Activated naive CD8-positive, alpha-beta T cell (primary cell): ENCODE measurements around the gene RHOB.
"Not testable (repeated sequence)": the region's sequence is repeated elsewhere in the genome, so short reads cannot be mapped to it uniquely, and the experiment has no call there.

ENCODE experiments used
- H3K27ac Mint-ChIP-seq: one replicate; pipeline ENCODE4 v1.8.0; 2021; ENCODE audit warnings: mixed read lengths
- H3K27me3 Mint-ChIP-seq: one replicate; pipeline ENCODE4 v1.8.0; 2021; ENCODE audit warnings: mixed read lengths
- H3K36me3 Mint-ChIP-seq: one replicate; pipeline ENCODE4 v1.8.0; 2021; ENCODE audit warnings: mixed read lengths
- H3K4me1 Mint-ChIP-seq: one replicate; pipeline ENCODE4 v1.8.0; 2021; ENCODE audit warnings: low read depth, mixed read lengths
- H3K4me3 Mint-ChIP-seq: one replicate; pipeline ENCODE4 v1.8.0; 2021; ENCODE audit warnings: mild to moderate bottlenecking, mixed read lengths
- H3K9me3 Mint-ChIP-seq: one replicate; pipeline ENCODE4 v1.8.0; 2021; ENCODE audit warnings: low read depth, mixed read lengths

The RHOB gene

DNA sequence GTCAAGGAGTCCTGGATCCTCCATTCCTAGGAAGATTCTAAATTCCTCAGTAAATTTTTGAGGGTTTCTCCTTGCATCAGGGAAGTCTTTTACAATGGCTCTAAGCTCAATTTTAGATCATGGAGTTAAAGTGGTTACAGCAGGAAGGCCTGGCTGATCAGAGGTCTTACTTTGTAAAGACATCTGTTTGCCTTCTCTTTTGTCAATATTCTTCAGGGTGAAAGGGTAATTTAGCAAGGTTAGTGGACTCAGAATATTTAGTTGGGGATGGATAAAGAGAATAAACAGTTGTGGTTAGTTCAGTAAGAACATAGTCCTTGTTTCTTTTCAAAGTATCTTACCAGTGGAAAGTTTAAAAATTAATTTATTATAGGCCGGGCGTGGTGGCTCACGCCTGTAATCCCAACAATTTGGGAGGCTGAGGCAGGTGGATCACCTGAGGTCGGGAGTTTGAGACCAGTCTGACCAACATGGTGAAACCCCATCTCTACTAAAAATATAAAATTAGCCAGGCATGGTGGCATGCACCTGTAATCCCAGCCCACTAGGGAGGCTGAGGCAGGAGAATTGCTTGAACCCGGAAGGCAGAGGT, 29.5 kb upstream of the RHOB start:
- not testable (repeated sequence) for H3K9me3 Mint-ChIP-seq, H3K4me3 Mint-ChIP-seq, H3K4me1 Mint-ChIP-seq, H3K36me3 Mint-ChIP-seq, H3K27me3 Mint-ChIP-seq, H3K27ac Mint-ChIP-seq

DNA sequence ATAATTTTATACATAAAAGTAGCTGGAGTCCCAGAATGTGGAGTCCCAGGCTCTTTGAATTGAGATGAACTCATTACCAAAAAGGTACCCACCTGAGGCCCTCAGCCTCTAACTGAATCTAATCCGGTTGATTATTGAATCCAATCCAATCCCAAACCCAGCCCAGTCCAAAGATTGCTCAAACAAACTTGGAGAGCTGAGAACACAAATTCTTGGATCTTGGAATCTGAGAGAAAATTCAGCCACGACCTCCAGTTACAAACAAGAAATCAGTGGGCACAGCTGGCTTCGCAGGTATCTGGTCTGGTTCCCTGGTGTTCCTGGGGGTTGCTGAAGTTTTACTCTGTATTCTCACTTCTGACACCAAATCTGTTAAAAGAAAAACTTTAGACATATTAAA, 28.4 kb upstream of the RHOB start:
- H3K36me3 Mint-ChIP-seq, result no peaks in the 10 kb centered on the region
- H3K27ac Mint-ChIP-seq, result no peak overlapping the region
- H3K4me1 Mint-ChIP-seq, result peaks cover under 1% of the 10 kb centered on the region
- no peak overlapping the region for H3K4me3 Mint-ChIP-seq
- peaks cover 6% of the 10 kb centered on the region for H3K27me3 Mint-ChIP-seq
- no peaks in the 10 kb centered on the region for H3K9me3 Mint-ChIP-seq

DNA sequence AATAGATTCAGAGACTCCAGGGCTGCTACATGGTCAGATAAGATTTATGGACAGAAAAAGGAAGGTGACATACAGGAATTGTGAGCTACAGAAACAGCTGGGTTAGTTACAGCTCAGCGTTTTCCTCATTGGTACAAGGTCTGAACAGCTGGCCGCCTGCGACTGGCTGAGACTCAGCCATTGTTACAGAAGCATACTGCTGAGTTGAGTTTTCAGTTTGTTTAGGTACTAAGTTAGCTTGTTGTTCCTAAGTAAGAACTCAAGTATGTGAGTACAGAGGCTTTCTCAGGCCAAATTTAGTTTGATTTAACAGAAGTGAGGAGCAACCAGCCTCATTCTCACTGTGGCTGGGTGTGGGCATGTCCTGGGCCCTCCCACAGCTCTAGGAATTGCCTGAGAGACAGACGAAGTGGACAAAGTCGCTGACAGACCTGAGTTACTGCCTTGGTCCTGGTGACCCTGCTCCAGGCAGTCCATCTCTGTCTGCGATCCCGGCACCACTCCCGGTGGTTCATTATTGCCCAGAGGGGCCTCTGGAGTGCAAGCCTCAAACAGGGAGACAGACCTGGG, 27.8 kb upstream of the RHOB start:
- H3K27me3 Mint-ChIP-seq, result peaks cover 6% of the 10 kb centered on the region
- no peaks in the 10 kb centered on the region for H3K9me3 Mint-ChIP-seq
- no peaks in the 10 kb centered on the region for H3K36me3 Mint-ChIP-seq
- H3K4me1 Mint-ChIP-seq, result peaks cover 6% of the 10 kb centered on the region
- no peak overlapping the region for H3K27ac Mint-ChIP-seq
- no peak overlapping the region for H3K4me3 Mint-ChIP-seq

DNA sequence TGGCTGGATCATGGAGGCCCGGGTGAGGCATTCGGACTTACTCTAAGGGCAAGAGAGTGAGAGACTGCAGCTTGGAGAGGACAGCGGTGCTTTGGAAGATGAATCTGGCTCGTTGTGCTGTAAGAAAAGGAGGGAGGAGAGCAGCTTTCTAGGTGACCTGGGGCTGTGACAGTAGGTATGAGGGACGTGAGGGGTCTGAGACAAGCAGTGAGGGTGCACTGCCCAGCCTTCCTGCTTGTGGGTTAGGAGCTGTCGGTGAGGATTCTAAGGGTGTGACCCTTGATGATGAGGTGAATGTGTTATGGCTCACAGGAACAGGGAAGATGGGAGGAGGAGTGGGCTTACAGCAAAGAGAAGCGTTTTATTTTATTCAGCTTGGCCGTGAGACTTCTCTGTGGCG, 27.1 kb upstream of the RHOB start:
- Mint-ChIP-seq H3K4me1 (peaks cover 10% of the 10 kb centered on the region), H3K27ac (no peak overlapping the region), H3K27me3 (peaks cover 6% of the 10 kb centered on the region)

GRCh38 chr2:20421336-20421987, 25.4 kb upstream of the RHOB start:
- H3K4me3 Mint-ChIP-seq, result no peak overlapping the region
- peaks cover 4% of the 10 kb centered on the region for H3K27me3 Mint-ChIP-seq
- no peaks in the 10 kb centered on the region for H3K36me3 Mint-ChIP-seq
- H3K9me3 Mint-ChIP-seq, result no peaks in the 10 kb centered on the region
- peaks cover 20% of the 10 kb centered on the region for H3K4me1 Mint-ChIP-seq
- H3K27ac Mint-ChIP-seq, result no peak overlapping the region

More for the DNA sequence above, 27.1 kb upstream of the RHOB start:
- Mint-ChIP-seq H3K9me3 (no peaks in the 10 kb centered on the region), H3K36me3 (no peaks in the 10 kb centered on the region), H3K4me3 (no peak overlapping the region)

GRCh38 chr2:20421988-20422370, 24.9 kb upstream of the RHOB start:
- H3K4me3 Mint-ChIP-seq, result no peak overlapping the region
- peaks cover 4% of the 10 kb centered on the region for H3K27me3 Mint-ChIP-seq
- H3K9me3 Mint-ChIP-seq, result no peaks in the 10 kb centered on the region
- no peak overlapping the region for H3K27ac Mint-ChIP-seq
- no peaks in the 10 kb centered on the region for H3K36me3 Mint-ChIP-seq
- peaks cover 20% of the 10 kb centered on the region for H3K4me1 Mint-ChIP-seq

DNA sequence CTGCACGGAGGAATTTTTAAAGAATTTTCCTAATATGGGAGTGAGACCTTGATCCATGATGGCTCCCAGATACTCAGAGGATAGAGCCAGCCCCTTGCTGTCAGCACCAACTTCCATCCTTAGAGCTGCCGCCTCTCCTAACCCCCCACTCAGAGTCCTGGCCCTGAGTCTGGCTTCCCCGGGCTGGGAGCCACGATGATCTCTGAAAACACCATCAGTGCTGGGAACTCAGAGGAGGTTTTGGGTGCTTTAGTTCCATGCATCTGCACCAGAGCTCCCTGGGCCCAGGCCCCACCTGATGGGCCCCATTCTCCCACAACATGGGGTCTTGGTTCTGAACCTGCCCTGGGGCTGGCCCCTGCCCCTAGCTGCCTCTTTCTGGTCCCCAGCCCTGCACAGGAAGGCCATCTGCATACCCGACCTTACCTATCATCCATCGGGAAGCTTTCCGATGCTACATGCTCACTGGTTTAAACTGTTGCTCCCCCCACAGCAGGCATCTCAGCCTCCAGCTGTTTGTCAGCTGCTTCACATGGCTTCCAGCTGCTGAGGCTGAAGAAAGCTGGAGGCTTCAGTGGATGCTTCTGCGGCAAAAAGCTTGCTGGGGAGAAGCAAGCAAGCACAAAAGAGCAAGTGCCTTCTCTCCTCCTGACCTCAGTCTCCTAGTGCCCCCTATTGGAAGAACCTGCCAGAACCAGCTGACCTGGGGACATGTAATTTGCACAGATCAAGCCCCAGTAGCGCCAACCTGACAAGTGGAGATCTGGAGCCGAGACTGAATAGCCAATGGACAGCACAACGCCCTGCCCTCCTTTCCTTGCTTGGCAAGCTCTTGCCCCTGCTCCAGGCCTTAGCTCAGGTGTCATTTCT, 24.2 kb upstream of the RHOB start:
- Mint-ChIP-seq H3K4me1 (peaks cover 20% of the 10 kb centered on the region), H3K9me3 (no peaks in the 10 kb centered on the region), H3K4me3 (no peak overlapping the region), H3K36me3 (no peaks in the 10 kb centered on the region), H3K27ac (no peak overlapping the region), H3K27me3 (no peaks in the 10 kb centered on the region)

DNA sequence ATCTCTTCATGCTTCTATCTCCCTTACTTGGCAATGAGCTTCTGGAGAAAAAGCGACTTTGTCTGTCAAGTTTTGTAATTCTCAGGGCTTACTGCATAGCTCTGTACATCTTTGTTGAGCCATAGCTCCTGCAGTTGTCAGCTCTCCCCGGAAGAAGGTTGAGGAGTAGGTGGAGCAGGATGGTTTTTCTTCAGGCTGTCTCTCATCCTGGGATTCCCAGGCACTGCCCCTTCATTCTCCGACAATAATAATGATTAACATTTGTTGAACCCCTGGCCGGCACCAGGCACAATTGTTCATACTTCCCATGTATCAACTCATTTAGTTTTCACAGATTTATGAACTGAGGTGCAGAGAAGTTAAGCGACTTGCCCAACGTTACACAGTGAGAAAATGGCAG, 23.5 kb upstream of the RHOB start:
- H3K36me3 Mint-ChIP-seq, result no peaks in the 10 kb centered on the region
- no peaks in the 10 kb centered on the region for H3K27me3 Mint-ChIP-seq
- peaks cover 20% of the 10 kb centered on the region for H3K4me1 Mint-ChIP-seq
- no peaks in the 10 kb centered on the region for H3K9me3 Mint-ChIP-seq
- no peak overlapping the region for H3K4me3 Mint-ChIP-seq
- H3K27ac Mint-ChIP-seq, result no peak overlapping the region

DNA sequence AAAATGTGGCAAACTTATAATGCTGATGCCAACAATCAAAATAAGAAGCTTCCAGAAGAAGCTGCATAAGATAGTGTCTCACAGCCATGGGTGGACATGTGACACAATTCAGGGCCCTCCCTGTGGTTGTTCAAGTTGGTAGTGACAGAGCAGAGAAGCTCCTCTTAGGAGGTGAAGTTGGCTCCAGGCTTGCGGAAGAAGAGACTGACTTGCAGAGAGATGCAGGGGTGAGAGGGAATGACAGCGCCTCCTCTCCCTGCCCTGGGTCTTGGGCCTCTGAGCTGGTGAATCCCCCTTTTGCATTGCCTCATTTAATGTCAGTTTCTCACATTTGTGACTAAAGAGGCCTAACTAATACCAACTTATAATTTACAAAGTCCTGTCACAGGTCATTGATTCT, 23.0 kb upstream of the RHOB start:
- no peak overlapping the region for H3K4me3 Mint-ChIP-seq
- no peaks in the 10 kb centered on the region for H3K36me3 Mint-ChIP-seq
- peaks cover 20% of the 10 kb centered on the region for H3K4me1 Mint-ChIP-seq
- H3K9me3 Mint-ChIP-seq, result no peaks in the 10 kb centered on the region
- H3K27ac Mint-ChIP-seq, result no peak overlapping the region
- no peaks in the 10 kb centered on the region for H3K27me3 Mint-ChIP-seq

GRCh38 chr2:20424300-20425290, 22.3 kb upstream of the RHOB start:
- H3K9me3 Mint-ChIP-seq, result no peaks in the 10 kb centered on the region
- peaks cover 20% of the 10 kb centered on the region for H3K4me1 Mint-ChIP-seq
- peak overlapping the region; percentile 30 for H3K27ac Mint-ChIP-seq
- H3K27me3 Mint-ChIP-seq, result no peaks in the 10 kb centered on the region
- no peaks in the 10 kb centered on the region for H3K36me3 Mint-ChIP-seq
- peak overlapping the region; percentile 10 for H3K4me3 Mint-ChIP-seq

- Mint-ChIP-seq H3K36me3 (no peaks in the 10 kb centered on the region), H3K4me1 (peaks cover 20% of the 10 kb centered on the region), H3K9me3 (no peaks in the 10 kb centered on the region), H3K27ac (peak overlapping the region; percentile 30), H3K4me3 (no peak overlapping the region), H3K27me3 (no peaks in the 10 kb centered on the region)
Measured at GRCh38 chr2:20425371-20425881, 21.4 kb upstream of the RHOB start.

DNA sequence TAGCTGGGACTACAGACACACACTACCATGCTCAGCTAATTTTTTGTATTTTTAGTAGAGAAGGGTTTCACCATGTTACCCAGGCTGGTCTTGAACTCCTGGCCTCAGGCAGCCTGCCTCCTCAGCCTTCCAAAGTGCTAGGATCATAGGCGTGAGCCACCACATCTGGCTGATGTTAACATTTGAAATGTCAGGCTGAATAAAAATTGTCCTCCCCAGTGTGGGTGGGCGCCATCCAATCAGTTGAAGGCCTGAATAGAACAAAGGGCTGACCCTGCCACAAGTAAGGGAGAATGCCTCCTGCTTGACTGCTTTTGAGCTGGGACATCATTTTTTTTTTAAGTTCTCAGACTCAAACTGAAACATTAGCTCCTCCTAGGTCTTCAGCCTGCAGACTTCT, 21.0 kb upstream of the RHOB start:
- Mint-ChIP-seq H3K27me3 (no peaks in the 10 kb centered on the region), H3K4me1 (peaks cover 20% of the 10 kb centered on the region), H3K36me3 (no peaks in the 10 kb centered on the region), H3K9me3 (no peaks in the 10 kb centered on the region), H3K27ac (no peak overlapping the region), H3K4me3 (no peak overlapping the region)

DNA sequence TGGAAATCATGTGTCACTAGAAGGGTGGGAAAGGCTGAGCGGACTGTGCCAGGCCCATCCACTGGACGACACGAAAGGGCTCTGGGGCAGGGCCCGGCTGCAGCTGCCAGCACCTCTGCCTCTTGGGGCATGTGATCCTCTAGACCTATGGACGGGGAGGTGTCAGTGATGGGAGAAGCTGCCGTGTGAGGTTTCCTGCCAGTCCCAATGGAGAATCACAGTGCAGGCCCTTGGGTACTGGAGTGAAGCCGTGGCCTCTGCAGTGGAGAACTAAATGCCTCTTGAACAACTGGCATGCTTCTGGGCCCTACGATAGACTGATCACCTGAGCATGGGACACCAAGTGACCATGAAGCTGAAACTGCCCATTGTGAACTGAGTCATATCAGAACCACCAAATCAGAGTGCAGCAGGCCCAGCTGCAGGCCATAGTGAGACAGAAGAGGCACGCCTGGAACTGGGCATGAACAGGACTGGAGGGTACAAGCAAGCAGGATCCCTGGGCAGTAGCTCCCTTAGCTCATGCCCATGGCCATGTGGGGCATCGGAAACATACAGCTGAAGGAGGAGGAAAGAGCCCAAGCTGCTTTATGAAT, 18.8 kb upstream of the RHOB start:
- Mint-ChIP-seq H3K4me3 (no peak overlapping the region), H3K36me3 (no peaks in the 10 kb centered on the region), H3K9me3 (no peaks in the 10 kb centered on the region), H3K4me1 (peaks cover 20% of the 10 kb centered on the region), H3K27me3 (no peaks in the 10 kb centered on the region), H3K27ac (no peak overlapping the region)
